ENCODE measurements around the gene HECW1.

The HECW1 gene

GRCh38 chr7:43307522-43307921 lies 195.1 kb downstream of the HECW1 start:
- TF ChIP-seq REST (IDR thresholded peaks at IDR 0.05; ENCODE audit: insufficient read depth in 1 of 2, low read depth in 2 of 2, low read length in 2 of 2) (no peak), POLR2AphosphoS5 (IDR thresholded peaks at IDR 0.05; ENCODE audit: low read depth, low read length) (no peak), SIN3A (IDR thresholded peaks at IDR 0.05; ENCODE audit: borderline replicate concordance, insufficient read depth, low read length) (no peak), FOXP2 (optimal IDR thresholded peaks at IDR 0.05; ENCODE audit: borderline replicate concordance, extremely low read depth, extremely low read length, insufficient read depth) (no peak), TAF1 (IDR thresholded peaks at IDR 0.05; ENCODE audit: borderline replicate concordance, insufficient read depth, low read length) (no peak)

GRCh38 chr7:43308913-43309705 lies 196.7 kb downstream of the HECW1 start:
- TF ChIP-seq POLR2AphosphoS5 (IDR thresholded peaks at IDR 0.05; ENCODE audit: low read depth, low read length): no peak
- TF ChIP-seq SIN3A (IDR thresholded peaks at IDR 0.05; ENCODE audit: borderline replicate concordance, insufficient read depth, low read length): no peak
- no peak for TF ChIP-seq TAF1 (IDR thresholded peaks at IDR 0.05; ENCODE audit: borderline replicate concordance, insufficient read depth, low read length)
- no peak for TF ChIP-seq REST (IDR thresholded peaks at IDR 0.05; ENCODE audit: insufficient read depth in 1 of 2, low read depth in 2 of 2, low read length in 2 of 2)
- no peak for TF ChIP-seq FOXP2 (optimal IDR thresholded peaks at IDR 0.05; ENCODE audit: borderline replicate concordance, extremely low read depth, extremely low read length, insufficient read depth)

- TF ChIP-seq SIN3A (IDR thresholded peaks at IDR 0.05; ENCODE audit: borderline replicate concordance, insufficient read depth, low read length): no peak
- TF ChIP-seq POLR2AphosphoS5 (IDR thresholded peaks at IDR 0.05; ENCODE audit: low read depth, low read length): no peak
- TF ChIP-seq TAF1 (IDR thresholded peaks at IDR 0.05; ENCODE audit: borderline replicate concordance, insufficient read depth, low read length): no peak
- no peak for TF ChIP-seq FOXP2 (optimal IDR thresholded peaks at IDR 0.05; ENCODE audit: borderline replicate concordance, extremely low read depth, extremely low read length, insufficient read depth)
- no peak for TF ChIP-seq REST (IDR thresholded peaks at IDR 0.05; ENCODE audit: insufficient read depth in 1 of 2, low read depth in 2 of 2, low read length in 2 of 2)
These were observed 197.2 kb downstream of the HECW1 start for GRCh38 chr7:43309706-43310022.

GRCh38 chr7:43311052-43311451 lies 198.6 kb downstream of the HECW1 start:
- TF ChIP-seq REST (IDR thresholded peaks at IDR 0.05; ENCODE audit: insufficient read depth in 1 of 2, low read depth in 2 of 2, low read length in 2 of 2) (no peak), SIN3A (IDR thresholded peaks at IDR 0.05; ENCODE audit: borderline replicate concordance, insufficient read depth, low read length) (no peak), FOXP2 (optimal IDR thresholded peaks at IDR 0.05; ENCODE audit: borderline replicate concordance, extremely low read depth, extremely low read length, insufficient read depth) (no peak), POLR2AphosphoS5 (IDR thresholded peaks at IDR 0.05; ENCODE audit: low read depth, low read length) (no peak), TAF1 (IDR thresholded peaks at IDR 0.05; ENCODE audit: borderline replicate concordance, insufficient read depth, low read length) (no peak)
